Urinary bladder (tissue), 4 donors: ENCODE measurements around the gene H6PD. TPM values are rescaled to one million over a fixed set of nuclear protein-coding genes. Genes with fewer than 3 reads are reported as not detected.

Source experiments
- DNase-seq: peaks from one replicate; pipeline ENCODE4 v3.0.0-alpha.2; 2015; ENCODE audit errors: extremely low spot score
- H3K27ac ChIP-seq: one replicate; pipeline ENCODE4 v1.5.1; 2013; ENCODE audit warnings: low read depth, mild to moderate bottlenecking, moderate library complexity
- H3K36me3 ChIP-seq: one replicate; pipeline ENCODE4 v1.6.1; 2013; ENCODE audit warnings: mild to moderate bottlenecking, moderate library complexity; ENCODE audit not compliant: insufficient read depth
- H3K4me1 ChIP-seq: one replicate; pipeline ENCODE4 v1.6.1; 2013; ENCODE audit warnings: mild to moderate bottlenecking, moderate library complexity; ENCODE audit not compliant: insufficient read depth
- H3K4me3 ChIP-seq: one replicate; pipeline ENCODE4 v1.5.1; 2013; ENCODE audit warnings: low read depth, low read length
- WGBS: extraction: QIAGEN DNeasy Blood & Tissue Kit; methylation state at CpG from one replicate; pipeline ENCODE4 v1.1.7; 2013; 5-methylcytosine and 5-hydroxymethylcytosine counted together
- polyA plus RNA-seq: library from polyadenylated mRNA; stranded (reverse); fragments of 200-250 nt; gene quantifications from one replicate; pipeline ENCODE4 v1.2.3, GENCODE V29; 2013
- total RNA-seq: library from RNA; depleted of rRNA; stranded (reverse); fragments of >200 nt; gene quantifications from one replicate; pipeline ENCODE4 v1.2.3, GENCODE V29; 2014
- donor health status: healthy with polysubstance abuse.
- donor health status: healthy.

The H6PD gene
- total and polyA plus RNA-seq, 2 donors, result 26.6 to 32.6 TPM

- no peak overlapping the region for H3K27ac ChIP-seq
- DNase-seq, result no peak
- H3K4me1 ChIP-seq, result no peaks in the 10 kb centered on the region
- no peak overlapping the region for H3K4me3 ChIP-seq
- WGBS, result 78% methylated on average over 7 of the region's 7 CpGs
- H3K36me3 ChIP-seq, result peaks cover 2% of the 10 kb centered on the region
Measured at GRCh38 chr1:9316080-9316444, 81.5 kb downstream of the H6PD start.

GRCh38 chr1:9316512-9316911, 81.9 kb downstream of the H6PD start:
- H3K36me3 ChIP-seq, result peaks cover 2% of the 10 kb centered on the region
- DNase-seq, result no peak
- no peaks in the 10 kb centered on the region for H3K4me1 ChIP-seq
- 94% methylated on average over 24 of the region's 24 CpGs for WGBS
- H3K27ac ChIP-seq, result no peak overlapping the region
- H3K4me3 ChIP-seq, result no peak overlapping the region

DNA sequence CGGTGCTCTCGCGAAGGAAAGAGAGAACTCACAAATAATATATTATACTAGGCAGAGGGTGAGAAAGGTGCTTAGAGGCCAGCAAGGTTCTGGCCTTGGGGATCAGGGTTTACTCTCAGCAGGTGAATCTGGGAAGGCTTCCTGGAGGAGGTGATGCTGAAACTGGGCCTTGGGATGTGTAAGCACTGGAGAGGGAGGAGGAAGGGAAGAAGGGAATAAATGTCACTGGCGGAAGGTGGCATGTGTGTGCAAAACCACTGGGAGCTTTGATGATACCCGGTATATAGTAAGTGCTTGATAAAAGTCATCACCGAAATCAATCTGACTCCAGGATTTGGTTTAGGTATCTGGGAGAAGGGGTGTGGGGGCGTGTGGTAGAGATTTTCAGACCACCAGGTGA, 82.5 kb downstream of the H6PD start:
- no peaks in the 10 kb centered on the region for H3K4me1 ChIP-seq
- H3K4me3 ChIP-seq, result no peak overlapping the region
- 88% methylated on average over 7 of the region's 7 CpGs for WGBS
- H3K27ac ChIP-seq, result no peak overlapping the region
- peaks cover 2% of the 10 kb centered on the region for H3K36me3 ChIP-seq
- no peak for DNase-seq

GRCh38 chr1:9317591-9318417, 83.2 kb downstream of the H6PD start:
- Histone ChIP-seq H3K4me3 (no peak overlapping the region), H3K27ac (no peak overlapping the region), H3K4me1 (no peaks in the 10 kb centered on the region), H3K36me3 (peaks cover 2% of the 10 kb centered on the region)
- DNase-seq, result no peak
- 49% methylated on average over 28 of the region's 28 CpGs for WGBS

DNA sequence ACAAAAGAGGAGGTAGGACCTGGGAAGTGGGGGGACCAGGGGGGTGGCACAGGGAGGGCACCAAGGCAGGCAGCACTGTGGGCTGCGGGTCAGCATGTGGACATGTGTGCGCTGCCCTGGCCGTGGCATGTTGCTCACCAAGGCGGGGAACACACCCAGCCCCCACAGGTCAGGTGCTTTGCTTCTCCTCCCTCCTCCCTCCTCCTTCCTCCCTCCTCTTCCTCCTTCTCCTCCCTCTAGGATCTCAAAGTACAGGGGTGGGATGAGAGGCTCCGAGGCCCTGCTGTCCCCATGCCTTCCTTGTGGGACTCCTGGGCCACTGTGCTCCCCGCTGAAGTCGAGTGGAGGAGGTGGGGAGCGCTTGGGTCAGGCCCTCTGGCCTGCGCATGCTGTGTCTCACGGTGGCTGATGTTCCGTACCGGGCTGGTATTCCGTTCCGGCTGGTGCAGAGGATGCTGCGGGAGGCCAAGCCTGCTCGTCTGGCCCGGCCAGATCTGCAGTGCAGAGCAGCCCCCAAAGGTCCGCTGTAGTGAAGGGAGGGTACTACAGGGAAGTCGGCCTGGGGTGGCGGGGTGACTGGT, 84.7 kb downstream of the H6PD start:
- Histone ChIP-seq H3K4me3 (no peak overlapping the region), H3K36me3 (peaks cover 2% of the 10 kb centered on the region), H3K4me1 (no peaks in the 10 kb centered on the region), H3K27ac (no peak overlapping the region)
- DNase-seq, result no peak
- 83% methylated on average over 20 of the region's 20 CpGs for WGBS

- peaks cover 2% of the 10 kb centered on the region for H3K36me3 ChIP-seq
- no peaks in the 10 kb centered on the region for H3K4me1 ChIP-seq
- 69% methylated on average over 21 of the region's 21 CpGs for WGBS
- H3K27ac ChIP-seq, result no peak overlapping the region
- H3K4me3 ChIP-seq, result no peak overlapping the region
- DNase-seq, result no peak
Measured at GRCh38 chr1:9319789-9320519, 85.4 kb downstream of the H6PD start.

Other genes starting within 250 kb of the H6PD start
- gene SLC2A7, start 208.4 kb upstream of the H6PD start, total RNA-seq, result not detected
- gene SLC2A7, start 208.4 kb upstream of the H6PD start, polyA plus RNA-seq, result not detected
- gene SLC2A5, start 165.1 kb upstream of the H6PD start, total RNA-seq, result 1.3 TPM
- 1.8 TPM for gene SLC2A5, start 165.1 kb upstream of the H6PD start, polyA plus RNA-seq
- gene GPR157, start 105.7 kb upstream of the H6PD start, total RNA-seq, result 53.5 TPM
- 2.7 TPM for gene GPR157, start 105.7 kb upstream of the H6PD start, polyA plus RNA-seq
- 12.4 TPM for gene SPSB1, start 58.1 kb downstream of the H6PD start, total RNA-seq
- 36.4 TPM for gene SPSB1, start 58.1 kb downstream of the H6PD start, polyA plus RNA-seq